ENCODE results near the gene MLLT10.
A peak's percentile ranks its signal among the peaks of the same experiment; 100 is the strongest.

The MLLT10 gene

GRCh38 chr10:21696302-21696701 lies 162.3 kb downstream of the MLLT10 start:
- no peak for DNase-seq (ENCODE audit: low read depth)
- H3K4me3 ChIP-seq (ENCODE audit: low read depth, low read length): no peak overlapping the region
- TF ChIP-seq CTCF (IDR thresholded peaks at IDR 0.05; ENCODE audit: low read depth, low read length, missing control alignments): no peak

- DNase-seq (ENCODE audit: low read depth): no peak
- no peak overlapping the region for H3K4me3 ChIP-seq (ENCODE audit: low read depth, low read length)
- TF ChIP-seq CTCF (IDR thresholded peaks at IDR 0.05; ENCODE audit: low read depth, low read length, missing control alignments): no peak
Observed at GRCh38 chr10:21699575-21699974, 165.5 kb downstream of the MLLT10 start.

- DNase-seq (ENCODE audit: low read depth): no peak
- no peak overlapping the region for H3K4me3 ChIP-seq (ENCODE audit: low read depth, low read length)
- TF ChIP-seq CTCF (IDR thresholded peaks at IDR 0.05; ENCODE audit: low read depth, low read length, missing control alignments): no peak
Observed at GRCh38 chr10:21700474-21700873, 166.4 kb downstream of the MLLT10 start.

- TF ChIP-seq CTCF (IDR thresholded peaks at IDR 0.05; ENCODE audit: low read depth, low read length, missing control alignments): no peak
- peak; percentile 12 for DNase-seq (ENCODE audit: low read depth)
- H3K4me3 ChIP-seq (ENCODE audit: low read depth, low read length): no peak overlapping the region
Observed at GRCh38 chr10:21702633-21703111, 168.6 kb downstream of the MLLT10 start.

- no peak overlapping the region for H3K4me3 ChIP-seq (ENCODE audit: low read depth, low read length)
- DNase-seq (ENCODE audit: low read depth): no peak
- TF ChIP-seq CTCF (IDR thresholded peaks at IDR 0.05; ENCODE audit: low read depth, low read length, missing control alignments): no peak
Observed at GRCh38 chr10:21705142-21705827, 171.3 kb downstream of the MLLT10 start.

GRCh38 chr10:21705828-21706176 lies 171.8 kb downstream of the MLLT10 start:
- H3K4me3 ChIP-seq (ENCODE audit: low read depth, low read length): no peak overlapping the region
- no peak for DNase-seq (ENCODE audit: low read depth)
- TF ChIP-seq CTCF (IDR thresholded peaks at IDR 0.05; ENCODE audit: low read depth, low read length, missing control alignments): no peak

GRCh38 chr10:21707498-21707897 lies 173.5 kb downstream of the MLLT10 start:
- no peak for TF ChIP-seq CTCF (IDR thresholded peaks at IDR 0.05; ENCODE audit: low read depth, low read length, missing control alignments)
- DNase-seq (ENCODE audit: low read depth): no peak
- H3K4me3 ChIP-seq (ENCODE audit: low read depth, low read length): no peak overlapping the region
